ENCODE data around the gene ZBTB38. TPM values are rescaled to one million over a fixed set of nuclear protein-coding genes. Genes with fewer than 3 reads are reported as not detected.

The ZBTB38 gene
- total RNA-seq, 4 donors from 2014 or later, result 101 to 147 (median 118) TPM

DNA sequence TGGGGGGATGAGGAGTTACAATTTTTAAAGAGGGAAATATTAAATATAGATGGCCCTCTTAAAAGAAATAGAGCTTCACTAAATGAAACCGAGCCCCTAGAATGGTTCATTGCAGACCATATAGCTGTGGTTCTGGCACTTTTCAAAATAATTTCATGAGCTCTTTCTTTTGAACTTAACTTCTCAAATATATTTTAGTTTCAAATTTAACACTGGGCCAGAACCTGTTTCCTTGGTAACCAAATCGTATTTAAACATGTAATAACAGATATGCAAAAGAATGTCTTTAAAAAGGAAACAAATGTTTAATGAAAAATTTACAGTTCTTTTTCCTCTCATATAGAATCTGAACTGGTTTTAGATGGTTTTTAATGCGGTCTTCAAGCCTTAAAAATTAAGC lies 20.1 kb downstream of the ZBTB38 start:
- TF ChIP-seq, protein P1, sequence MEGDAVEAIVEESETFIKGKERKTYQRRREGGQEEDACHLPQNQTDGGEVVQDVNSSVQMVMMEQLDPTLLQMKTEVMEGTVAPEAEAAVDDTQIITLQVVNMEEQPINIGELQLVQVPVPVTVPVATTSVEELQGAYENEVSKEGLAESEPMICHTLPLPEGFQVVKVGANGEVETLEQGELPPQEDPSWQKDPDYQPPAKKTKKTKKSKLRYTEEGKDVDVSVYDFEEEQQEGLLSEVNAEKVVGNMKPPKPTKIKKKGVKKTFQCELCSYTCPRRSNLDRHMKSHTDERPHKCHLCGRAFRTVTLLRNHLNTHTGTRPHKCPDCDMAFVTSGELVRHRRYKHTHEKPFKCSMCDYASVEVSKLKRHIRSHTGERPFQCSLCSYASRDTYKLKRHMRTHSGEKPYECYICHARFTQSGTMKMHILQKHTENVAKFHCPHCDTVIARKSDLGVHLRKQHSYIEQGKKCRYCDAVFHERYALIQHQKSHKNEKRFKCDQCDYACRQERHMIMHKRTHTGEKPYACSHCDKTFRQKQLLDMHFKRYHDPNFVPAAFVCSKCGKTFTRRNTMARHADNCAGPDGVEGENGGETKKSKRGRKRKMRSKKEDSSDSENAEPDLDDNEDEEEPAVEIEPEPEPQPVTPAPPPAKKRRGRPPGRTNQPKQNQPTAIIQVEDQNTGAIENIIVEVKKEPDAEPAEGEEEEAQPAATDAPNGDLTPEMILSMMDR (IDR thresholded peaks at IDR 0.05; ENCODE audit: low read depth), result no peak

DNA sequence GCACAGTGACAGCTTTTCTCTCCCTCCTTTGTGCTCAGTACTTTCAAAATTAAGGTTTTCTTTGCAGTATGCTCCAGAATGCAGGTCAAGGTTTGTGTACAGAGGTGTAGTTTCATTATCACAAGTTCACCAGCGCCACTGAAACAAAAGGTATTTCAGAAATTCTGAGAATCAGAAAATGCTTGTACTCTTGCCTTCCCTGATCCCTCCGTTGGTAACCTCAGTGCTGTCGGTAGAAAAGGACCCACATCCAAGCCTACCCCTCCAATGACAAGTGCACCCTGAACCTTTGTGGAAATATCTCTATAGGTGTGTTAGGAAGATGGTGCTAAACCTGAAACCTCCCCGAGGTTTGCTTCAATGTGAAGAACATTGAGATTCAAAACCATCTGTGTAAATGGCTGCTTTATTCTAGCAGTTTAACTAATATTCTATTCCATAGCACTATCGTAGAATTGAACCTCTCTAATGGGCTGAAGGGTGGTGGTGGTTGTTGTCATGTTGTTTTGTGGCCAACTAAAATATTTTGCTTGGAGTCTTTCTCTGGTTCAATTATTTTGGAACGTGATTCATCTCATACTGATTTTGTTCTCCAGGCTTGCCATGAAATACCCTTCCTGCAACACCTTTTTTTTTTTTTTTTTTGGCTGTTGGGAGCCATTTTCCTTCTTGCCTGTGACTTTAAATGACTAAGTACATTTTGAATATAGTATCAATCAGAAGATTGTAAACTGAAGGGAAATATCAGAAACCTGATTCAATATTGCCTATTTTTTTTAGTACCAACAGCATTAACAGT lies 20.7 kb downstream of the ZBTB38 start:
- TF ChIP-seq, protein P1 (IDR thresholded peaks at IDR 0.05; ENCODE audit: low read depth), result no peak

DNA sequence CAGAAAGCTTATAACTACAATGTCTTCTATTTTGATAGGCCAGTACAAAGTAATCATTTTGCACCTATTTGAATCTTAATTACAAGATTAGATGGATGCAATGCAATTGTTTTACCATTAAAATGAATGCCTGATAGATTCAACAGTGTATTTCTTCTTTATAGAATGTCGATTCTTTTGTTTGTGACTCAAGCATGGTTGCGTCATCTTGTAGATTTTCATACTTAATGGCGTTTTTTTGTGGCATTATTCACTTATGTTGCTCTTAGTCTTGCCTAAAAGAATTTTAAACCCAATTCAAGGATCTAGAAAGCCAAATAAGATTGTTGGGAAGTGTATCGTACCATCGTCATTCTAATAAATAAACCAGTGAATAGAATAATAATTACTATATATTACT lies 21.4 kb downstream of the ZBTB38 start:
- TF ChIP-seq, protein P1 (IDR thresholded peaks at IDR 0.05; ENCODE audit: low read depth), result no peak

DNA sequence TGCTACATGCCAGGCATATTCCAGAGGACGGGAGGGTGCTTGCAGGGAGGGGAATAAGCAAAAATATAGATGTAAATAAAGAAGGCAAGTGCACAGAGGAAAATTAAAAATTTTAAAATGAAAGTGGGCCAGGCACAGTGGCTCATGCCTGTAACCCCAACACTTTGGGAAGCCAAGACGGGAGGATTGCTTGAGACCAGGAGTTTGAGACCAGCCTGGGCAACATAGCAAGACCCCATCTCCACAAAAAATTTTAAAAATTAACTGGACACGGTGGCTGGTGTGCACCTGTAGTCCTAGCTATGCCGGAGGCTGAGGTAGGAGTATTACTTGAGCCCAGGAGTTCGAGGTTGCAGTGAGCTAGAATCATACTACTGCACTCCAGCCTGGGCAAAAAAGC lies 22.4 kb downstream of the ZBTB38 start:
- TF ChIP-seq, protein P1 (IDR thresholded peaks at IDR 0.05; ENCODE audit: low read depth), result no peak

DNA sequence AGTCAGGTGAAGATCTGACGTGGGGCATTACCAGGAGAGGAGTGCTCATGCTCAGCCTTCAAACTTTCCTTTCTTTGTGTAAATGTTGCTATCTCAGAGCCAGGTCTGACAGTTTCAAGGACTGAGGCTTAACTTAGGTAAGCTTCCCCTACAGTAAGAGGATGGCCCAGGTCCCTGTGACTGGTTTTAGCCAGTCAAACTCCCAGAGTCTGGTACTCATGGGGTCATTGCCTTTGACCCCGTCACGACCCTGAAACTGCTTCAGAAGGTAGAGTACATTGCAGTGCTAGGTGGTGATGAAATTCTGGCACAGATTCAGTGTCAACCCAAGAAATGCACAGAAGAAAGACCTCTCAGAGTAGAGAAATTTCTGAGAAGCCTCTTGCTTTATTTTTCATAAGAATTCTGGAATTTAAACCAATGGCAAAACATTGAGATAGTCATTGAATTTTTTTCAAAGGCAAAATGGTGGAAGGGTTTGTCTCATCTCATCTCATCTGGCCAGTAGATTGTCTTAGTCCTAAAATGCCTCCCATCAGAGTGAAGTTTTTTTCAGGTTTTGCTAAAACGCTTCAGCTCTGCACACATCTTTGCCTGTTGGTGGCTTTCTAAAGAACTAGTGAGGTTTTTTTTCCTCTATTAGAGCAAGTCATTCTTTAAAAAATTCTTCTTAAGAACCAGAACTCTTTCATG lies 23.1 kb downstream of the ZBTB38 start:
- TF ChIP-seq, protein P1 (IDR thresholded peaks at IDR 0.05; ENCODE audit: low read depth), result no peak

DNA sequence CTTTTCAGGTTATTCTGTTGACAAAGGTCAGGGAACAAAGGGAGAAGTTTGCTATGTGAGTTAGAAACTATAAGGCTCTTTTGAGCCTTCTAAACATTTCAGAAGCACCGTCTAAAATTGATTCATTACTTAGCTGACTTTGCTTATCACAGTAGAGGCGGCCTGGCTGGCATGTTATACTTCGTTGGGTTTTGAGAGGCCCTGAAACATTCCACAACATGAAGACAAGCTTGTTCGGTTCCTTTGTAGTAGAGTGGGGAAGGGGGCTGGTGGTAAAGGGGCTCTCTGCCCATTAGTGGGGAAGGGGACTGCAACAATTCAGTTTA lies 23.6 kb downstream of the ZBTB38 start:
- TF ChIP-seq, protein P1 (IDR thresholded peaks at IDR 0.05; ENCODE audit: low read depth), result no peak

DNA sequence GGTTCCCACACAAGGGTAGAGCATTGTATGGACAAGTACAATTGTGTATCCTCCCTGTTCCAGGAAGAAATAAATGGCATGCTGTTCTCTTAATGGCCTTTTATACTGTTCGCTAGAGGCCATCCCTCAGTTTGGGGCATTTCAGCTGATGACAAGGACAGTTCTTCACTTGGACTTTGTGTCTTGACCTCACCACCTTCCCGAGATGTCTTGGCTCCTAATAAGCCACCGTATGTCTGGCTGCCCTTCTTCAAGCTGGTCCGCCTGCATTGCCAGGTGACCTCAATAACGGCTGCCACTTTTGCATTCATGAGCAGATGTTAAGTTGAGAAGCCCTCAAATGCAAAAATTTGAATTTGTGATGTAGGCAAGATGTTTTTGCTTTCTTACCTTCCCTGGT lies 24.1 kb downstream of the ZBTB38 start:
- TF ChIP-seq, protein P1 (IDR thresholded peaks at IDR 0.05; ENCODE audit: low read depth), result no peak
